Tibial artery (tissue), 4 donors: ENCODE results near the gene DUSP3.

Experiments
- DNase-seq, 2 donors: peaks; one replicate each; pipeline ENCODE4 v3.0.0-alpha.2; 2019
- H3K27ac ChIP-seq, 2 donors: fragments of 200-600 bp; sonication (generic) in 1 of 2; 1 replicate in 1 of 2; 2 replicates in 1 of 2; pipeline ENCODE4 v1.5.1; 2018 to 2019; ENCODE audit warnings: mild to moderate bottlenecking in 1 of 2
- H3K27me3 ChIP-seq, 2 donors: fragments of 200-600 bp; sonication (generic) in 1 of 2; one replicate each; pipeline versions ENCODE4 v1.5.1 to v1.6.0; 2016 to 2019
- H3K36me3 ChIP-seq, 3 donors: fragments of 200-600 bp; sonication (generic) in 2 of 3; one replicate each; pipeline ENCODE4 v1.5.1; 2016 to 2019; ENCODE audit warnings: mild to moderate bottlenecking in 2 of 3
- H3K4me1 ChIP-seq, 4 donors: fragments of 200-600 bp; sonication (generic) in 2 of 4; 1 replicate in 3 of 4; 2 replicates in 1 of 4; pipeline ENCODE4 v1.5.1; 2016 to 2019
- H3K4me3 ChIP-seq, 2 donors: fragments of 200-600 bp; sonication (generic) in 1 of 2; 1 replicate in 1 of 2; 2 replicates in 1 of 2; pipeline ENCODE4 v1.5.1; 2018 to 2019; ENCODE audit warnings: mild to moderate bottlenecking in 2 of 2
- H3K9me3 ChIP-seq, 3 donors: fragments of 200-600 bp; sonication (generic) in 1 of 3; one replicate each; pipeline ENCODE4 v1.5.1; 2016 to 2019
- intact Hi-C: fragments of 100-400 bp; cut with DNase I; formaldehyde crosslinking; loops from one replicate; pipeline ENCODE4 v1.15.0; 2023; ENCODE audit warnings: low total_unique reads
- TF ChIP-seq, protein P1 (sequence below), 2 experiments: fragments of 200-600 bp in 1 of 2; fragments of 450-650 bp in 1 of 2; IDR thresholded peaks; one replicate each; pipeline ENCODE4 v1.5.1; 2017 to 2019; ENCODE audit warnings: antibody characterized with exemption in 2 of 2, mild to moderate bottlenecking in 1 of 2, moderate library complexity in 1 of 2

DUSP3 gene

DNA sequence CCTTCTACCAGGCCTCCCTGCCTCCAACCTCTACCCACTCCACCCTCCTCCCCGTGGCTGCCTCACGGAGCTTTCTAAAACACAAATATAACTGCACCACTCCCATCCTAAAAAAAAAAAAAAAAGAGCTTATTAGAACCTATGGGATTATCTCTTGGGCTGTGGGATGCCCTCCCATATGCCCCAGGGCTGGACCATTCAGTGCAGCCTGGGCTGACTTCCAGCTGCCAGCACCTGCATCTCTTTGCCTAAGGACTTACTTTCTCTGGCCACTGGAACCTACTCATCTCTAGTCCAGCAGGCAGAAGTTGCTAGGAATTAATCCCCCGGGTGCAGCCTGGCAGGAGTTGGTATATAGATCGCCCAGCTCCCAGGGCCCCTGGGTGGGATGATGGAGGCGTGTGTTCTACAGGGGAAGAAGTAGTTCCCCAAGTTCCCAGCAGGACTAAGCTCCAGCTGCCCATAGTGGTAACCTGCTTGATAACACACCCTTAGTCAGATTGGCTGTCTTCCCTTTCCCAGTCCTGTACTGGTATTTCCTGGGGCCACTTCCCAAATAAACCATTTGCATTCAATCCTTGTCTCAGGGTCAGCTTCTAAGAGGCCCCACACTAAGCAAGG lies 43.9 kb upstream of the DUSP3 start:
- H3K4me3 ChIP-seq, result no peak overlapping the region
- intact Hi-C loops, result no loop called here
- no peaks in the 10 kb centered on the region for H3K9me3 ChIP-seq
- H3K4me1 ChIP-seq, result no peaks in the 10 kb centered on the region
- no peaks in the 10 kb centered on the region for H3K27me3 ChIP-seq
- DNase-seq, result no peak
- no peak overlapping the region for H3K27ac ChIP-seq
- H3K36me3 ChIP-seq, result peaks cover 4 to 58% (median 17%) of the 10 kb centered on the region in 3 donors
- TF ChIP-seq, protein P1, sequence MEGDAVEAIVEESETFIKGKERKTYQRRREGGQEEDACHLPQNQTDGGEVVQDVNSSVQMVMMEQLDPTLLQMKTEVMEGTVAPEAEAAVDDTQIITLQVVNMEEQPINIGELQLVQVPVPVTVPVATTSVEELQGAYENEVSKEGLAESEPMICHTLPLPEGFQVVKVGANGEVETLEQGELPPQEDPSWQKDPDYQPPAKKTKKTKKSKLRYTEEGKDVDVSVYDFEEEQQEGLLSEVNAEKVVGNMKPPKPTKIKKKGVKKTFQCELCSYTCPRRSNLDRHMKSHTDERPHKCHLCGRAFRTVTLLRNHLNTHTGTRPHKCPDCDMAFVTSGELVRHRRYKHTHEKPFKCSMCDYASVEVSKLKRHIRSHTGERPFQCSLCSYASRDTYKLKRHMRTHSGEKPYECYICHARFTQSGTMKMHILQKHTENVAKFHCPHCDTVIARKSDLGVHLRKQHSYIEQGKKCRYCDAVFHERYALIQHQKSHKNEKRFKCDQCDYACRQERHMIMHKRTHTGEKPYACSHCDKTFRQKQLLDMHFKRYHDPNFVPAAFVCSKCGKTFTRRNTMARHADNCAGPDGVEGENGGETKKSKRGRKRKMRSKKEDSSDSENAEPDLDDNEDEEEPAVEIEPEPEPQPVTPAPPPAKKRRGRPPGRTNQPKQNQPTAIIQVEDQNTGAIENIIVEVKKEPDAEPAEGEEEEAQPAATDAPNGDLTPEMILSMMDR (IDR thresholded peaks at IDR 0.05), result no peak

DNA sequence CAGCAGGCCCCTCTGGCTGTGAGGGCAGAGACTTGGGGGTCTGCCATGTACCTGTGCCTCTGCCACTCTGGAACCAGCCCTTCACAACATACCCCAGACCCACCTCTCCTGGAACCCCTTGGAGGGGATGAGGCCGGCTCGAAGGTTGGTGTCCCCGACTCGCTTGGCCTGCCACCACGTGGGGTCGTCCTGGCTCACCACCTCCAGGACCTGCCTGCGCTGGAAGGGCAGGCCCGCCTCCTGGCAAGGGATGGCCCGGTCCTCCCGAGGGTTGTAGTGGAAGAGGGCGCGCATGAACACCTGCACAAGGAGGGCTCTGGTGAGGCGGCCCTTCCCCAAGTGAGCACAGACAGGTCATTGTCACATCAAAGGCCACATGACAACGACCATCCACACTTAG lies 42.0 kb upstream of the DUSP3 start:
- Histone ChIP-seq H3K9me3 (no peaks in the 10 kb centered on the region), H3K27ac (no peak overlapping the region), H3K4me1 (no peaks in the 10 kb centered on the region), H3K27me3 (no peaks in the 10 kb centered on the region), H3K4me3 (no peak overlapping the region), H3K36me3 (peaks cover 0 to 52% (median 26%) of the 10 kb centered on the region in 3 donors)
- no peak for DNase-seq
- intact Hi-C loops, result no loop called here
- TF ChIP-seq, protein P1 (IDR thresholded peaks at IDR 0.05), result no peak

DNA sequence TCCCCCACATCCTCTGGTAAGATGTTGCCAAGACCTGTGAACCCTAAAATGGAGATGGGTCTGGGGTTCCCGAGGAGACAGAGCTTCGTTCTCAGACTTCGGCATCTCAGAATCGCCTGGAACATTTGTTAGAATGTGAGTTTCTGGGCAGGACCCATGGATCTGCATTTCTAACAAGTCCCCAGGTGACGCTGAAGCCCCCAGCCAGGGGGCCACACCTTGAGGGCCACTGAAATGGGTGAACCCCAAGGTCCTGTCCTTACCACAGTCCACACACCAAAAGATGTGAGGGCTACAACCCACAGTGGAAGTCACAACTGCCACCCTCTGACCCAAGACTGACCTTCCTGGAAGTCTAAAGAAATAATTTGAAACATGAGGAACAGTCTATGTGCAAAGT lies 40.2 kb upstream of the DUSP3 start:
- Histone ChIP-seq H3K4me1 (peaks cover 0 to 6% (median 0%) of the 10 kb centered on the region in 4 donors), H3K27ac (no peak overlapping the region), H3K9me3 (no peaks in the 10 kb centered on the region), H3K4me3 (no peak overlapping the region), H3K27me3 (no peaks in the 10 kb centered on the region), H3K36me3 (peaks cover 0 to 56% (median 26%) of the 10 kb centered on the region in 3 donors)
- intact Hi-C loops, result no loop called here
- no peak for DNase-seq
- TF ChIP-seq, protein P1 (IDR thresholded peaks at IDR 0.05), result no peak

DNA sequence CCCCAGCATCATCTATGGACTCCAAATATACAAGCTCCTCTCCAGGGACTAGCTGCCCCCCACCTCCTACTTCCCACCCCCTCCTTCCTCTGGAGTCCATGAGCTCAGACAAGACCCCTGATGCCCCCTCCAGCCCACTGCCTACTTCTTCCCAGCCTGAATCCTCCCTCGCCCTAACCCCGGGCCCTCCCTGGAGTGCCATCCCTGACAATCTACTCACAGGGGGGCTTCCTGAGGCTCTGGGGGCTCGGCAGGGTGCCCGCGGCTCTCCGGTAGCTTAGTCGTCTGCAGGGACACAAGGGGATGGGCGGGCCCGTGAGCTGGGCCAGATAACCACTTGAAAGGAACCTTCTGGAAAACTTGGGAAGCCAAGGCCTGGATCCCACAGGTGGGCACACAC lies 39.0 kb upstream of the DUSP3 start:
- Histone ChIP-seq H3K4me3 (no peak overlapping the region), H3K27me3 (no peaks in the 10 kb centered on the region), H3K36me3 (peaks cover 1 to 59% (median 38%) of the 10 kb centered on the region in 3 donors), H3K9me3 (no peaks in the 10 kb centered on the region), H3K27ac (no peak overlapping the region), H3K4me1 (peaks cover 0 to 6% (median 0%) of the 10 kb centered on the region in 4 donors)
- intact Hi-C loops, result no loop called here
- TF ChIP-seq, protein P1 (IDR thresholded peaks at IDR 0.05), result no peak
- no peak for DNase-seq

DNA sequence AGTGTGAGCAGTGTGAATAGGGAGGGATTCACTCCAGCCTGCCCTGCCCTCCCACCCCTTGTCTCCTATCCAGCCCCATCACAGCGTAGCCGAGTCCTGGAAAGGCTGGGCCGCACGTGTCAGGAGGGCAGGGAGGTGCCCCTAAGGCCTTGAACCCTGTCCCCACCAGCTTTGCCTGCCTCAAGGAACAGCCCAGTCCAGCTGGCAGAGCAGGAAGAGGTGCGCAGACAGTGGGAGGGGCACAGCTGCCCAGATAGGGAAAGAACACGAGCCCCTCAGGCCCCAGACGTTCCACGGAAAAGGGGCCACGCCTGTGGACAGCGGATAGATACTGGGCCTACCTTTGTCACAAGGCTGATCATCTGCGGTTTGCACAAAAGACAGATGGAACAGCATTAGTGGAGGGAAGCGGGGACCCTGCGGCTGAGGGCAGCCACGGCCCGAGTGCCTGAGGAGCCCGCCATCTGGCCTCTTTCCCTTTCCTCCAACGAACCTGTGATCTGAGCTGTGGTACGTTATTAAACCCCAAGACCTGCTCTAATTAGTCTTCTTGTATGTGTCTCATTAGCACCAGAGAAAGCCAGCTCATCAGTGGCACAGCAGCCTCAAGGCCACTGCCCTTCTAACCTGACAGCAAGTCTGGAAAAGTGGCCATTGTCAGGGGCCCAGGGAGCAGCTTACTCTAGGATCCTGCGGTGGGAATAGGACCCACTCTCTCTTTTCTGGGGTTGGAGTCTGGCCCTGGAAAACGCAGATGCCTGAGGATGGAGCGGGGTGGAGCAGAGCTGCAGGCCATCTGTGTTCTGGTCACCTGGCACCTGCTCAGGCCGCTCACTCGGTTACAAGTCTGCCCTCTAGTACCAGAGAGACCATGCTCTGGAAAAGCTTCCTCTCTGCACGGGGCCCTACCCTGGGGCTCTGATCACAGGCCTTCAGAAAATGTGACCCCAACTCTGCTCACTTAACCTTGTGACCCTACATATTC lies 37.9 kb upstream of the DUSP3 start:
- Histone ChIP-seq H3K9me3 (no peaks in the 10 kb centered on the region), H3K27me3 (no peaks in the 10 kb centered on the region), H3K27ac (no peak overlapping the region), H3K4me3 (no peak overlapping the region), H3K36me3 (peaks cover 5 to 71% (median 46%) of the 10 kb centered on the region in 3 donors), H3K4me1 (peaks cover 0 to 6% (median 0%) of the 10 kb centered on the region in 4 donors)
- no peak for DNase-seq
- intact Hi-C loops, result no loop called here
- TF ChIP-seq, protein P1 (IDR thresholded peaks at IDR 0.05), result no peak
